ENCODE results near the gene SPON1. TPM values are rescaled to one million over a fixed set of nuclear protein-coding genes. Genes with fewer than 3 reads are reported as not detected.

Gene SPON1
- polyA plus RNA-seq, 2 of the 4 experiments (the other 2 are of a cell fraction), result not detected

GRCh38 chr11:14242187-14242586 lies 279.7 kb downstream of the SPON1 start:
- ATAC-seq, result no peak
- no peak for DNase-seq (ENCODE audit: low read depth in 1 of 2, low spot score in 1 of 2)
- no peak for FAIRE-seq
- POLR2A ChIA-PET, result no interaction called here
- no peak overlapping the region for H3K27ac ChIP-seq
- H3K9me3 ChIP-seq, result no peaks in the 10 kb centered on the region
- no peaks in the 10 kb centered on the region for H3K4me1 ChIP-seq
- CTCF ChIA-PET, result interaction anchor here (0.9 to 3.6 kb wide), 4 partner anchors 8 to 470 kb away, joined by 3 to 16 read pairs (median 6); no protein-coding TSS in a partner anchor
- 45% methylated on average over 4 of the region's 4 CpGs for WGBS (ENCODE audit: missing lambda C conversion rate)
- no peak for TF ChIP-seq TP53 (CRISPR knock-in tag; IDR thresholded peaks at IDR 0.05)
- TF ChIP-seq, protein P1, sequence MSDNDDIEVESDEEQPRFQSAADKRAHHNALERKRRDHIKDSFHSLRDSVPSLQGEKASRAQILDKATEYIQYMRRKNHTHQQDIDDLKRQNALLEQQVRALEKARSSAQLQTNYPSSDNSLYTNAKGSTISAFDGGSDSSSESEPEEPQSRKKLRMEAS (IDR thresholded peaks at IDR 0.05), result no peak
- no peak for TF ChIP-seq ZFP36 (IDR thresholded peaks at IDR 0.05; ENCODE audit: borderline replicate concordance, partially characterized antibody)
- TF ChIP-seq POLR2AphosphoS2 (conservative IDR thresholded peaks at IDR 0.05; ENCODE audit: low read length), result no peak
- no peak for TF ChIP-seq HOXB5 (CRISPR knock-in tag; IDR thresholded peaks at IDR 0.05)
- TF ChIP-seq, protein P2, sequence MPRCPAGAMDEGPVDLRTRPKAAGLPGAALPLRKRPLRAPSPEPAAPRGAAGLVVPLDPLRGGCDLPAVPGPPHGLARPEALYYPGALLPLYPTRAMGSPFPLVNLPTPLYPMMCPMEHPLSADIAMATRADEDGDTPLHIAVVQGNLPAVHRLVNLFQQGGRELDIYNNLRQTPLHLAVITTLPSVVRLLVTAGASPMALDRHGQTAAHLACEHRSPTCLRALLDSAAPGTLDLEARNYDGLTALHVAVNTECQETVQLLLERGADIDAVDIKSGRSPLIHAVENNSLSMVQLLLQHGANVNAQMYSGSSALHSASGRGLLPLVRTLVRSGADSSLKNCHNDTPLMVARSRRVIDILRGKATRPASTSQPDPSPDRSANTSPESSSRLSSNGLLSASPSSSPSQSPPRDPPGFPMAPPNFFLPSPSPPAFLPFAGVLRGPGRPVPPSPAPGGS (IDR thresholded peaks at IDR 0.05), result no peak
- TF ChIP-seq CEBPB (IDR thresholded peaks at IDR 0.05), result no peak
- no peak for TF ChIP-seq NR3C1 (IDR thresholded peaks at IDR 0.05)
- no peak for TF ChIP-seq FOXS1 (CRISPR knock-in tag; IDR thresholded peaks at IDR 0.05)
- TF ChIP-seq, protein P3, sequence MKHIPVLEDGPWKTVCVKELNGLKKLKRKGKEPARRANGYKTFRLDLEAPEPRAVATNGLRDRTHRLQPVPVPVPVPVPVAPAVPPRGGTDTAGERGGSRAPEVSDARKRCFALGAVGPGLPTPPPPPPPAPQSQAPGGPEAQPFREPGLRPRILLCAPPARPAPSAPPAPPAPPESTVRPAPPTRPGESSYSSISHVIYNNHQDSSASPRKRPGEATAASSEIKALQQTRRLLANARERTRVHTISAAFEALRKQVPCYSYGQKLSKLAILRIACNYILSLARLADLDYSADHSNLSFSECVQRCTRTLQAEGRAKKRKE (CRISPR knock-in tag; IDR thresholded peaks at IDR 0.05; ENCODE audit: low read depth), result no peak
- TF ChIP-seq KDM5A (IDR thresholded peaks at IDR 0.05), result no peak
- no peak for TF ChIP-seq HEYL (CRISPR knock-in tag; IDR thresholded peaks at IDR 0.05)
- TF ChIP-seq EHMT2 (IDR thresholded peaks at IDR 0.05; ENCODE audit: low read depth), result no peak
- no peak for TF ChIP-seq CBX2 (IDR thresholded peaks at IDR 0.05; ENCODE audit: borderline replicate concordance, low read depth)
- TF ChIP-seq HOXB13 (CRISPR knock-in tag; IDR thresholded peaks at IDR 0.05; ENCODE audit: low read depth), result no peak
- no peak for TF ChIP-seq EHF (CRISPR knock-in tag; IDR thresholded peaks at IDR 0.05)
- TF ChIP-seq CHD2 (IDR thresholded peaks at IDR 0.05; ENCODE audit: low read length, partially characterized antibody), result no peak
- TF ChIP-seq, protein P4, sequence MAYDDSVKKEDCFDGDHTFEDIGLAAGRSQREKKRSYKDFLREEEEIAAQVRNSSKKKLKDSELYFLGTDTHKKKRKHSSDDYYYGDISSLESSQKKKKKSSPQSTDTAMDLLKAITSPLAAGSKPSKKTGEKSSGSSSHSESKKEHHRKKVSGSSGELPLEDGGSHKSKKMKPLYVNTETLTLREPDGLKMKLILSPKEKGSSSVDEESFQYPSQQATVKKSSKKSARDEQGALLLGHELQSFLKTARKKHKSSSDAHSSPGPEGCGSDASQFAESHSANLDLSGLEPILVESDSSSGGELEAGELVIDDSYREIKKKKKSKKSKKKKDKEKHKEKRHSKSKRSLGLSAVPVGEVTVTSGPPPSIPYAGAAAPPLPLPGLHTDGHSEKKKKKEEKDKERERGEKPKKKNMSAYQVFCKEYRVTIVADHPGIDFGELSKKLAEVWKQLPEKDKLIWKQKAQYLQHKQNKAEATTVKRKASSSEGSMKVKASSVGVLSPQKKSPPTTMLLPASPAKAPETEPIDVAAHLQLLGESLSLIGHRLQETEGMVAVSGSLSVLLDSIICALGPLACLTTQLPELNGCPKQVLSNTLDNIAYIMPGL (CRISPR knock-in tag; IDR thresholded peaks at IDR 0.05; ENCODE audit: borderline replicate concordance), result no peak
- TF ChIP-seq, protein P5, sequence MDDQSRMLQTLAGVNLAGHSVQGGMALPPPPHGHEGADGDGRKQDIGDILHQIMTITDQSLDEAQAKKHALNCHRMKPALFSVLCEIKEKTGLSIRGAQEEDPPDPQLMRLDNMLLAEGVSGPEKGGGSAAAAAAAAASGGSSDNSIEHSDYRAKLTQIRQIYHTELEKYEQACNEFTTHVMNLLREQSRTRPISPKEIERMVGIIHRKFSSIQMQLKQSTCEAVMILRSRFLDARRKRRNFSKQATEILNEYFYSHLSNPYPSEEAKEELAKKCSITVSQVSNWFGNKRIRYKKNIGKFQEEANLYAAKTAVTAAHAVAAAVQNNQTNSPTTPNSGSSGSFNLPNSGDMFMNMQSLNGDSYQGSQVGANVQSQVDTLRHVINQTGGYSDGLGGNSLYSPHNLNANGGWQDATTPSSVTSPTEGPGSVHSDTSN (IDR thresholded peaks at IDR 0.05), result no peak
- TF ChIP-seq ZNF302 (CRISPR knock-in tag; IDR thresholded peaks at IDR 0.05), result no peak
- H3K4me3 ChIP-seq, result no peak overlapping the region
- H3K4me2 ChIP-seq, result no peak overlapping the region

DNA sequence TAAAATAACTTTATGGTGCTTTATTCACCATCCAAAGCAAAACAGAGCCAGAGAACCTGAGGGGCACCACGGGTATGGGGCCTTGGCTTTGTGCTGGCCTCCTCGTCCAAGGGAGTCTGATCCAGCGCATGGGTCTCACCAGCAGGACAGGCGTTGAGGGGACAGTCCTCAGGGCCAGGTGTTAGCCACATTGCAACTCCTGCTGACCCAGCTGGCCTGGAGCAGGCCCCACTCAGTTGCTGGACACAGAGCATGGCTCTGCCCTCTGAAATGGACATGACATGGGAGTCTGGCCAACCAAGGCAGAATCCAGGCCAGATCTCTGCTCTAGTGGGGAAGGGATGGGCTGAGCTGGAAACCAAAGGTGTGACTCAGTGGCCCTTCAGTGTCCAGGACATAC lies 280.2 kb downstream of the SPON1 start:
- H3K4me3 ChIP-seq, result no peak overlapping the region
- DNase-seq (ENCODE audit: low read depth in 1 of 2, low spot score in 1 of 2) (no peak), ATAC-seq (no peak), FAIRE-seq (no peak)
- 53% methylated on average over 4 of the region's 4 CpGs for WGBS (ENCODE audit: missing lambda C conversion rate)
- H3K4me2 ChIP-seq, result no peak overlapping the region
- H3K27ac ChIP-seq, result no peak overlapping the region
- ChIA-PET POLR2A (no interaction called here), CTCF (interaction anchor here (0.9 to 2.4 kb wide), 3 partner anchors 11 to 471 kb away, joined by 3 to 7 read pairs (median 4); no protein-coding TSS in a partner anchor)
- no peaks in the 10 kb centered on the region for H3K4me1 ChIP-seq
- no peaks in the 10 kb centered on the region for H3K9me3 ChIP-seq
- TF ChIP-seq ESRRA (IDR thresholded peaks at IDR 0.05; ENCODE audit: borderline replicate concordance, low read length) (no peak), HDAC2 (IDR thresholded peaks at IDR 0.05) (no peak), CHD4 (IDR thresholded peaks at IDR 0.05; ENCODE audit: borderline replicate concordance) (no peak), ZFP36 (IDR thresholded peaks at IDR 0.05; ENCODE audit: borderline replicate concordance, partially characterized antibody) (no peak), FOSB (CRISPR knock-in tag; IDR thresholded peaks at IDR 0.05) (no peak), PHF8 (IDR thresholded peaks at IDR 0.05; ENCODE audit: borderline replicate concordance, low read depth) (no peak), HOXB5 (CRISPR knock-in tag; IDR thresholded peaks at IDR 0.05) (no peak), CEBPB (IDR thresholded peaks at IDR 0.05) (no peak), FOSL2 (IDR thresholded peaks at IDR 0.05) (no peak), FOSL2 (CRISPR knock-in tag; IDR thresholded peaks at IDR 0.05) (no peak)
- TF ChIP-seq, protein P6, sequence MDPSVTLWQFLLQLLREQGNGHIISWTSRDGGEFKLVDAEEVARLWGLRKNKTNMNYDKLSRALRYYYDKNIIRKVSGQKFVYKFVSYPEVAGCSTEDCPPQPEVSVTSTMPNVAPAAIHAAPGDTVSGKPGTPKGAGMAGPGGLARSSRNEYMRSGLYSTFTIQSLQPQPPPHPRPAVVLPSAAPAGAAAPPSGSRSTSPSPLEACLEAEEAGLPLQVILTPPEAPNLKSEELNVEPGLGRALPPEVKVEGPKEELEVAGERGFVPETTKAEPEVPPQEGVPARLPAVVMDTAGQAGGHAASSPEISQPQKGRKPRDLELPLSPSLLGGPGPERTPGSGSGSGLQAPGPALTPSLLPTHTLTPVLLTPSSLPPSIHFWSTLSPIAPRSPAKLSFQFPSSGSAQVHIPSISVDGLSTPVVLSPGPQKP (IDR thresholded peaks at IDR 0.05; ENCODE audit: low read depth, low read length), result no peak
- TF ChIP-seq, protein P5 (IDR thresholded peaks at IDR 0.05), result no peak
- TF ChIP-seq, protein P1 (IDR thresholded peaks at IDR 0.05), result no peak

Data from A549 (cell line).